Measurements from ENCODE around the gene SLC9A9.

SLC9A9 gene

DNA sequence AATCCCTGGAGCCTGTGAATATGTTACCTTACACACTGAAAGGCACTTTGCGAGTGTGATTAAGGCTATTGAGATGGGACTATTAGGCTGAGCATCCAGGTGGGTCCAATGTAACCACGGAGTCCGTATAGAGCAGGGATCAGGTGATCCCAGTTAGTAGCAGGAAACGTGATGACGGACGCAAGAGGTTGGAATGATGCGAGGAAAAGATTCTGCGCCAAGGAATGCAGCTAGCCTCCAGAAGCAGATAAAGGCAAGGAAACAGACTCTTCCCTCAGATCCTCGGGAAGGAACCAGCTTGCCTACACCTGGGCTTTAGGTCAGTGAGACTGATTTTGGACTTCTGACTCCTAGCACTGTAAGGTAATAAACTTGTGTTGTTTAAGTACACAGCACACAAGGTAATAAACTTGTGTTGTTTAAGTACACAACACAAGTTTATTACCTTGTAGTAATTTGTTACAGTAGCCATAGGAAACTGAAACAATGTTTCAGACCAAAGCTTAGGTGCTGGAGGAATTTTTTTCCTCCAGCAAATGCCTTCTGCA, 603.7 kb downstream of the SLC9A9 start:
- Histone ChIP-seq H2AFZ (ENCODE audit: low read length) (no peak overlapping the region), H3F3A (ENCODE audit: insufficient read depth, low read length) (no peaks in the 10 kb centered on the region), H3K27me3 (replicated peaks; ENCODE audit: insufficient read depth, low read length) (no peaks in the 10 kb centered on the region), H3K36me3 (replicated peaks; ENCODE audit: insufficient read depth, low read length) (no peaks in the 10 kb centered on the region), H3K27ac (ENCODE audit: low read length) (no peak overlapping the region), H3K9me2 (replicated peaks; ENCODE audit: insufficient read depth, low read length) (no peaks in the 10 kb centered on the region), H4K20me1 (ENCODE audit: insufficient read depth, low read length) (no peaks in the 10 kb centered on the region), H3K9me3 (replicated peaks; ENCODE audit: insufficient read depth, low read length) (no peaks in the 10 kb centered on the region), H3K4me3 (ENCODE audit: low read length) (no peak overlapping the region), H3K79me2 (ENCODE audit: low read length) (no peaks in the 10 kb centered on the region), H3K9ac (ENCODE audit: low read length) (no peak overlapping the region), H3K4me2 (ENCODE audit: low read depth, low read length) (no peak overlapping the region), H3K4me1 (ENCODE audit: low read length) (no peaks in the 10 kb centered on the region)
- TF ChIP-seq EZH2 (optimal IDR thresholded peaks at IDR 0.05; ENCODE audit: low read depth, low read length) = no peak
- TF ChIP-seq EZH2phosphoT487 (IDR thresholded peaks at IDR 0.05; ENCODE audit: low read length) = no peak
- TF ChIP-seq, protein P1, sequence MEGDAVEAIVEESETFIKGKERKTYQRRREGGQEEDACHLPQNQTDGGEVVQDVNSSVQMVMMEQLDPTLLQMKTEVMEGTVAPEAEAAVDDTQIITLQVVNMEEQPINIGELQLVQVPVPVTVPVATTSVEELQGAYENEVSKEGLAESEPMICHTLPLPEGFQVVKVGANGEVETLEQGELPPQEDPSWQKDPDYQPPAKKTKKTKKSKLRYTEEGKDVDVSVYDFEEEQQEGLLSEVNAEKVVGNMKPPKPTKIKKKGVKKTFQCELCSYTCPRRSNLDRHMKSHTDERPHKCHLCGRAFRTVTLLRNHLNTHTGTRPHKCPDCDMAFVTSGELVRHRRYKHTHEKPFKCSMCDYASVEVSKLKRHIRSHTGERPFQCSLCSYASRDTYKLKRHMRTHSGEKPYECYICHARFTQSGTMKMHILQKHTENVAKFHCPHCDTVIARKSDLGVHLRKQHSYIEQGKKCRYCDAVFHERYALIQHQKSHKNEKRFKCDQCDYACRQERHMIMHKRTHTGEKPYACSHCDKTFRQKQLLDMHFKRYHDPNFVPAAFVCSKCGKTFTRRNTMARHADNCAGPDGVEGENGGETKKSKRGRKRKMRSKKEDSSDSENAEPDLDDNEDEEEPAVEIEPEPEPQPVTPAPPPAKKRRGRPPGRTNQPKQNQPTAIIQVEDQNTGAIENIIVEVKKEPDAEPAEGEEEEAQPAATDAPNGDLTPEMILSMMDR (IDR thresholded peaks at IDR 0.05; ENCODE audit: low read length) = no peak
- no peak for DNase-seq

DNA sequence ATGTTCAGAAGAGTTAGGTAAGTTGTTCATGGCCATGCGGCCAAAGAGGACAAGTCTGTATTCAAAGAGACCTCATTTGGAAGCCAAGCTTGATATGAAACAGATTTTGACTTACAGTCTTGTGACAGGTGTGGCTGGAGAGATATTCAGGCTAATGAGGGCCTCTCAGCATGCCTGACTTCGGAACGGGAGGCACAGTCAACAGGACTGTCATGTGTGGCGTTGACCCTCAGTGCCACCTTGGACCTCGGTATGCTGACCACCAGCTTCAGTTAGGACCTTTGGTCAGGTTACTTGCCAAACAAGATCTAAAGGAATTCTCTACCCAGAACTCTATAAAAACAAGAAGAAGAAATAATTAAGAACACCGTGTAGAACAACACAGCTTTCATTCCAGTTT, 604.6 kb downstream of the SLC9A9 start:
- Histone ChIP-seq H3K9me2 (replicated peaks; ENCODE audit: insufficient read depth, low read length) (no peaks in the 10 kb centered on the region), H3F3A (ENCODE audit: insufficient read depth, low read length) (no peaks in the 10 kb centered on the region), H3K9ac (ENCODE audit: low read length) (no peak overlapping the region), H3K36me3 (replicated peaks; ENCODE audit: insufficient read depth, low read length) (no peaks in the 10 kb centered on the region), H3K4me1 (ENCODE audit: low read length) (no peaks in the 10 kb centered on the region), H4K20me1 (ENCODE audit: insufficient read depth, low read length) (no peaks in the 10 kb centered on the region), H3K4me2 (ENCODE audit: low read depth, low read length) (no peak overlapping the region), H3K9me3 (replicated peaks; ENCODE audit: insufficient read depth, low read length) (no peaks in the 10 kb centered on the region), H2AFZ (ENCODE audit: low read length) (no peak overlapping the region), H3K27ac (ENCODE audit: low read length) (no peak overlapping the region), H3K27me3 (replicated peaks; ENCODE audit: insufficient read depth, low read length) (no peaks in the 10 kb centered on the region), H3K4me3 (ENCODE audit: low read length) (no peak overlapping the region), H3K79me2 (ENCODE audit: low read length) (no peaks in the 10 kb centered on the region)
- DNase-seq = no peak
- TF ChIP-seq, protein P1 (IDR thresholded peaks at IDR 0.05; ENCODE audit: low read length) = no peak
- TF ChIP-seq EZH2 (optimal IDR thresholded peaks at IDR 0.05; ENCODE audit: low read depth, low read length) (no peak), EZH2phosphoT487 (IDR thresholded peaks at IDR 0.05; ENCODE audit: low read length) (no peak)

DNA sequence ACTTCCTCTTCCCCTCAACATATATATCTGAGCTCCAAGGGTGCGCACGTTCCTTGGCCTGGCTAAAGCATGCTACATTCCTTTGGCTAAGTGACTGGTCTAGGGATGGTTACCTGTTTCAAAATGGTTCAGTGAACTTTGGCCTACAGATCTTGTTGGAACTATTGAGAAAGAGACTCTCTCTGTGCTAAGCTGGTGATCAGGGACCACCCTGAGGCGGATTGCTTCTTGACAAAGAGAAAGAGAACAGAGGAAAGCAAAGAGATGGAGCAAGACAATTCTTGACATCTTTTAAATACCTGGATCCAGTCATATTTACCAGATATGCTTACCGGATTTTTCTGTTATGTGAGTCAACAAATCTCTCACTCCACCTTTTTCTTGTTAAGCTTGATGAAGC, 605.6 kb downstream of the SLC9A9 start:
- Histone ChIP-seq H3K9me2 (replicated peaks; ENCODE audit: insufficient read depth, low read length) (no peaks in the 10 kb centered on the region), H3K4me1 (ENCODE audit: low read length) (no peaks in the 10 kb centered on the region), H3K4me3 (ENCODE audit: low read length) (no peak overlapping the region), H3K4me2 (ENCODE audit: low read depth, low read length) (no peak overlapping the region), H3K27me3 (replicated peaks; ENCODE audit: insufficient read depth, low read length) (no peaks in the 10 kb centered on the region), H3F3A (ENCODE audit: insufficient read depth, low read length) (no peaks in the 10 kb centered on the region), H3K36me3 (replicated peaks; ENCODE audit: insufficient read depth, low read length) (no peaks in the 10 kb centered on the region), H4K20me1 (ENCODE audit: insufficient read depth, low read length) (no peaks in the 10 kb centered on the region), H3K27ac (ENCODE audit: low read length) (no peak overlapping the region), H3K79me2 (ENCODE audit: low read length) (no peaks in the 10 kb centered on the region), H3K9me3 (replicated peaks; ENCODE audit: insufficient read depth, low read length) (no peaks in the 10 kb centered on the region), H3K9ac (ENCODE audit: low read length) (no peak overlapping the region), H2AFZ (ENCODE audit: low read length) (no peak overlapping the region)
- DNase-seq = no peak
- TF ChIP-seq, protein P1 (IDR thresholded peaks at IDR 0.05; ENCODE audit: low read length) = no peak
- TF ChIP-seq EZH2phosphoT487 (IDR thresholded peaks at IDR 0.05; ENCODE audit: low read length) = no peak
- TF ChIP-seq EZH2 (optimal IDR thresholded peaks at IDR 0.05; ENCODE audit: low read depth, low read length) = no peak
